Measurements from ENCODE around the gene CLDN24.

Gene CLDN24

DNA sequence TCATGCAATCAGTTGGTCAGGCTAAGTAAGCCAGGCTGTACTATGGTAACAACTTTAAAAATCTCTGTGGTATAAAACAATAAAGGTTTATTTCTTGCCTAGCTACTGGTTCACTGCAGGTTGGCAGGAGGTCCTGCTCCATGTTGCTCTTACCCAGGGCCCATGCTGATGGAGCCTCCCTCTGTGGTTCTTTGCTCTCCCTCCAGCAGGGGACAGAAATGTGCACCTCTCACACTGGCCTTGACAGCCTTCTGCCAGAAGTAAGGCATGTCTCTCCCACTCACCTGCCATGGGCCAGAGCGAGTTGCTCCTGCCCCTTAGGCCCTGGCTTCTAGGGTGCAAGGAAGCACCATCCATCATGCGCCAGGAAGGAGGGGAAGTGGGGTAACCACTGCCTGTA lies 33.3 kb downstream of the CLDN24 start:
- Histone ChIP-seq H3K27ac (replicated peaks) (no peak overlapping the region), H3K4me3 (replicated peaks; ENCODE audit: insufficient read depth, low read length) (no peak overlapping the region), H3K27me3 (ENCODE audit: insufficient read depth, poor library complexity, severe bottlenecking) (no peaks in the 10 kb centered on the region)
- DNase-seq (ENCODE audit: low read depth in 1 of 2, low spot score in 1 of 2) = no peak
- TF ChIP-seq POLR2AphosphoS5 (IDR thresholded peaks at IDR 0.05; ENCODE audit: low read depth) = no peak
- TF ChIP-seq SPI1 (IDR thresholded peaks at IDR 0.05; ENCODE audit: borderline replicate concordance, low read depth) = no peak
- TF ChIP-seq, protein P1, sequence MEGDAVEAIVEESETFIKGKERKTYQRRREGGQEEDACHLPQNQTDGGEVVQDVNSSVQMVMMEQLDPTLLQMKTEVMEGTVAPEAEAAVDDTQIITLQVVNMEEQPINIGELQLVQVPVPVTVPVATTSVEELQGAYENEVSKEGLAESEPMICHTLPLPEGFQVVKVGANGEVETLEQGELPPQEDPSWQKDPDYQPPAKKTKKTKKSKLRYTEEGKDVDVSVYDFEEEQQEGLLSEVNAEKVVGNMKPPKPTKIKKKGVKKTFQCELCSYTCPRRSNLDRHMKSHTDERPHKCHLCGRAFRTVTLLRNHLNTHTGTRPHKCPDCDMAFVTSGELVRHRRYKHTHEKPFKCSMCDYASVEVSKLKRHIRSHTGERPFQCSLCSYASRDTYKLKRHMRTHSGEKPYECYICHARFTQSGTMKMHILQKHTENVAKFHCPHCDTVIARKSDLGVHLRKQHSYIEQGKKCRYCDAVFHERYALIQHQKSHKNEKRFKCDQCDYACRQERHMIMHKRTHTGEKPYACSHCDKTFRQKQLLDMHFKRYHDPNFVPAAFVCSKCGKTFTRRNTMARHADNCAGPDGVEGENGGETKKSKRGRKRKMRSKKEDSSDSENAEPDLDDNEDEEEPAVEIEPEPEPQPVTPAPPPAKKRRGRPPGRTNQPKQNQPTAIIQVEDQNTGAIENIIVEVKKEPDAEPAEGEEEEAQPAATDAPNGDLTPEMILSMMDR (IDR thresholded peaks at IDR 0.05; ENCODE audit: insufficient read depth, low read length) = no peak
- TF ChIP-seq, protein P2, sequence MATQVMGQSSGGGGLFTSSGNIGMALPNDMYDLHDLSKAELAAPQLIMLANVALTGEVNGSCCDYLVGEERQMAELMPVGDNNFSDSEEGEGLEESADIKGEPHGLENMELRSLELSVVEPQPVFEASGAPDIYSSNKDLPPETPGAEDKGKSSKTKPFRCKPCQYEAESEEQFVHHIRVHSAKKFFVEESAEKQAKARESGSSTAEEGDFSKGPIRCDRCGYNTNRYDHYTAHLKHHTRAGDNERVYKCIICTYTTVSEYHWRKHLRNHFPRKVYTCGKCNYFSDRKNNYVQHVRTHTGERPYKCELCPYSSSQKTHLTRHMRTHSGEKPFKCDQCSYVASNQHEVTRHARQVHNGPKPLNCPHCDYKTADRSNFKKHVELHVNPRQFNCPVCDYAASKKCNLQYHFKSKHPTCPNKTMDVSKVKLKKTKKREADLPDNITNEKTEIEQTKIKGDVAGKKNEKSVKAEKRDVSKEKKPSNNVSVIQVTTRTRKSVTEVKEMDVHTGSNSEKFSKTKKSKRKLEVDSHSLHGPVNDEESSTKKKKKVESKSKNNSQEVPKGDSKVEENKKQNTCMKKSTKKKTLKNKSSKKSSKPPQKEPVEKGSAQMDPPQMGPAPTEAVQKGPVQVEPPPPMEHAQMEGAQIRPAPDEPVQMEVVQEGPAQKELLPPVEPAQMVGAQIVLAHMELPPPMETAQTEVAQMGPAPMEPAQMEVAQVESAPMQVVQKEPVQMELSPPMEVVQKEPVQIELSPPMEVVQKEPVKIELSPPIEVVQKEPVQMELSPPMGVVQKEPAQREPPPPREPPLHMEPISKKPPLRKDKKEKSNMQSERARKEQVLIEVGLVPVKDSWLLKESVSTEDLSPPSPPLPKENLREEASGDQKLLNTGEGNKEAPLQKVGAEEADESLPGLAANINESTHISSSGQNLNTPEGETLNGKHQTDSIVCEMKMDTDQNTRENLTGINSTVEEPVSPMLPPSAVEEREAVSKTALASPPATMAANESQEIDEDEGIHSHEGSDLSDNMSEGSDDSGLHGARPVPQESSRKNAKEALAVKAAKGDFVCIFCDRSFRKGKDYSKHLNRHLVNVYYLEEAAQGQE (IDR thresholded peaks at IDR 0.05; ENCODE audit: insufficient replicate concordance, low read depth) = no peak

DNA sequence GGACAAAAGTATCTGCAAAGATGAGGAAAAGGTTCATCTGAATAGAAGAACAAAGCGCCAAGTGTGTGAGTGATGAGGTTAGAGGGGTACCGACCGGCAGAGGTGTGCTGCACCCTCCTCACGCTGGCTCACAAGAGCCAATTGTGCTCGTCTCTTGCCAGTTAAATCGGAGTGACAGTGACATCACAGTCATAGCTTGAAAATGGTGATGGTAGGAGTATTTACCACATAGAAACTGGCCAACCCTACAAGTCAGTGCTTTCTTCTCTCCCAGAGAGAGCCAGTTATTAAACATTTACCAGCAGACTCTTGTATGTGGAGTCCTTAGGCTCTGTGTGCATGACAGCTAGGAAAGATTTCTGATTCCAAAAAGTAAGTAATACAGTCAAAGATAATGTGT lies 34.5 kb downstream of the CLDN24 start:
- no peak for DNase-seq (ENCODE audit: low read depth in 1 of 2, low spot score in 1 of 2)
- H3K4me3 ChIP-seq (replicated peaks; ENCODE audit: insufficient read depth, low read length) = no peak overlapping the region
- H3K27me3 ChIP-seq (ENCODE audit: insufficient read depth, poor library complexity, severe bottlenecking) = no peaks in the 10 kb centered on the region
- TF ChIP-seq POLR2AphosphoS5 (IDR thresholded peaks at IDR 0.05; ENCODE audit: low read depth) = no peak
- TF ChIP-seq SPI1 (IDR thresholded peaks at IDR 0.05; ENCODE audit: borderline replicate concordance, low read depth) = no peak
- TF ChIP-seq, protein P1 (IDR thresholded peaks at IDR 0.05; ENCODE audit: insufficient read depth, low read length) = no peak
- TF ChIP-seq, protein P2 (IDR thresholded peaks at IDR 0.05; ENCODE audit: insufficient replicate concordance, low read depth) = no peak
- no peak for TF ChIP-seq GABPA (IDR thresholded peaks at IDR 0.05; ENCODE audit: low read depth)
- no peak overlapping the region for H3K27ac ChIP-seq (replicated peaks)

DNA sequence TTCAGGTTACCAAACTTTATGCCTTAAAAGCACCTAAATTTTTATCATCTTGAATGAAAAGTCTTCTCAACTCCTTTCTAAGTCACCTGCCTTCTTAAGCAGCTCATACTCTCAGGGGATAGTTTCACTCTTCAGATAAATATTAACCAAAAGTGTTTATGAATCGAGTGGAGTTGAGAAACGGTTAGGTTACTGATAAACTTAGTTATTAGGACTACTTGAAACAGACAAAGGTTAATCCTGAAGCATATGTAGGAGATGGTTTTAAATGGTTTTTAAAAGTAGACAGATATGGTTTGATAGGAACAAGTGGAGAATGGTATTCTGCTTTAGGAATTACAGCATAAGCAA lies 34.9 kb downstream of the CLDN24 start:
- no peak for DNase-seq (ENCODE audit: low read depth in 1 of 2, low spot score in 1 of 2)
- TF ChIP-seq, protein P2 (IDR thresholded peaks at IDR 0.05; ENCODE audit: insufficient replicate concordance, low read depth) = no peak
- no peak for TF ChIP-seq POLR2AphosphoS5 (IDR thresholded peaks at IDR 0.05; ENCODE audit: low read depth)
- TF ChIP-seq GABPA (IDR thresholded peaks at IDR 0.05; ENCODE audit: low read depth) = no peak
- TF ChIP-seq, protein P1 (IDR thresholded peaks at IDR 0.05; ENCODE audit: insufficient read depth, low read length) = no peak
- no peak for TF ChIP-seq SPI1 (IDR thresholded peaks at IDR 0.05; ENCODE audit: borderline replicate concordance, low read depth)
- Histone ChIP-seq H3K4me3 (replicated peaks; ENCODE audit: insufficient read depth, low read length) (no peak overlapping the region), H3K27ac (replicated peaks) (no peak overlapping the region), H3K27me3 (ENCODE audit: insufficient read depth, poor library complexity, severe bottlenecking) (no peaks in the 10 kb centered on the region)
